HCT116 (cell line): ENCODE results near the gene SIK3. TPM values are rescaled to one million over a fixed set of nuclear protein-coding genes. Genes with fewer than 3 reads are reported as not detected.

Source experiments
- ATAC-seq: fragments of 200-7000 bp; cut with Tn5 transposase; 2 replicates; pipeline ENCODE4 v1.9.1; 2020; ENCODE audit warnings: mild to moderate bottlenecking, moderate library complexity
- BruUV-seq: library from RNA; stranded (reverse); fragments of 400-500 nt; replicated peaks from 2 replicates; lab custom pipeline; 2021; lab: Mats Ljungman, UMichigan
- CTCF ChIA-PET: fragments of 300-600 bp; sonication (Branson Sonifier 250); formaldehyde crosslinking; loops from one replicate; lab custom pipeline; 2021; ENCODE audit warnings: antibody characterized with exemption; lab: Charles Lee
- POLR2A ChIA-PET: fragments of 300-600, 350-600 bp; sonication (Branson Sonifier 250); formaldehyde crosslinking; loops from one replicate; lab custom pipeline; 2021; ENCODE audit warnings: antibody characterized with exemption; lab: Charles Lee
- RAD21 ChIA-PET, 2 experiments: fragments of 300-600 bp; sonication (Branson Sonifier 250); formaldehyde crosslinking; loops; one replicate each; lab custom pipeline; 2023; ENCODE audit warnings: low total read pairs in 2 of 2; ENCODE audit not compliant: uncharacterized antibody in 2 of 2, unreplicated experiment in 2 of 2, low non-redundant PET in 1 of 2; lab: Charles Lee
- DNase-seq: peaks from one replicate; pipeline ENCODE4 v3.0.0-alpha.2; 2010; ENCODE audit warnings: low read depth, low spot score
- H2AFZ ChIP-seq: fragments of 200-600 bp; shearing (Covaris generic), sonication (generic); 2 replicates; pipeline ENCODE4 v1.6.1; 2017; ENCODE audit warnings: low read depth, mixed run types, mixed read lengths, antibody characterized with exemption, low read length; ENCODE audit not compliant: poor library complexity, severe bottlenecking
- H3K27ac ChIP-seq: 2 replicates; pipeline ENCODE4 v1.5.1; 2012; ENCODE audit warnings: low read depth, low read length
- H3K27me3 ChIP-seq: fragments of 200-600 bp; sonication (generic); 2 replicates; pipeline ENCODE4 v1.6.1; 2016; ENCODE audit warnings: mixed run types, low read length, mixed read lengths; ENCODE audit not compliant: insufficient read depth
- H3K36me3 ChIP-seq, 2 experiments: fragments of 200-500 bp in 1 of 2; fragments of 200-600 bp in 1 of 2; sonication (Bioruptor generic) in 1 of 2; sonication (generic) in 1 of 2; 2 replicates each; pipeline versions ENCODE4 v1.5.1 to v1.6.1; 2014 to 2016; ENCODE audit warnings: low read length in 2 of 2, inconsistent platforms in 1 of 2, mixed read lengths in 1 of 2, mixed run types in 1 of 2; ENCODE audit not compliant: insufficient read depth in 2 of 2, control insufficient read depth in 1 of 2
- H3K4me1 ChIP-seq, 2 experiments: fragments of 200-600 bp in 1 of 2; sonication (generic) in 1 of 2; 2 replicates each; pipeline versions ENCODE4 v1.5.1 to v1.6.1; 2012 to 2017; ENCODE audit warnings: low read length in 2 of 2, inconsistent platforms in 1 of 2, mild to moderate bottlenecking in 1 of 2, mixed read lengths in 1 of 2, mixed run types in 1 of 2, moderate library complexity in 1 of 2; ENCODE audit not compliant: insufficient read depth in 2 of 2, control insufficient read depth in 1 of 2
- H3K4me2 ChIP-seq: fragments of 200-600 bp; sonication (generic); 2 replicates; pipeline ENCODE4 v1.6.1; 2017; ENCODE audit warnings: mixed run types, low read length, mixed read lengths
- H3K4me3 ChIP-seq, 2 experiments: fragments of 200-600 bp in 1 of 2; sonication (generic) in 1 of 2; replicated peaks in 1 of 2; 2 replicates each; pipeline ENCODE4 v1.5.1; 2011 to 2016; ENCODE audit warnings: low read length in 2 of 2, control low read depth in 1 of 2, low read depth in 1 of 2, mild to moderate bottlenecking in 1 of 2, mixed read lengths in 1 of 2, mixed run types in 1 of 2
- H3K79me2 ChIP-seq: fragments of 200-600 bp; sonication (generic); 2 replicates; pipeline ENCODE4 v1.6.1; 2017; ENCODE audit warnings: mild to moderate bottlenecking, mixed run types, low read length, moderate library complexity, mixed read lengths; ENCODE audit not compliant: insufficient read depth
- H3K9ac ChIP-seq: fragments of 200-600 bp; sonication (generic); 2 replicates; pipeline ENCODE4 v1.6.1; 2016; ENCODE audit warnings: low read length, mixed read lengths
- H3K9me2 ChIP-seq: fragments of 200-600 bp; sonication (generic), shearing (Covaris generic); 2 replicates; pipeline ENCODE4 v1.6.1; 2017; ENCODE audit warnings: mixed run types, mild to moderate bottlenecking, moderate library complexity; ENCODE audit not compliant: insufficient read depth
- H3K9me3 ChIP-seq, 2 experiments: fragments of 200-500 bp in 1 of 2; fragments of 200-600 bp in 1 of 2; sonication (Bioruptor generic) in 1 of 2; sonication (generic) in 1 of 2; 2 replicates each; pipeline ENCODE4 v1.6.1; 2014 to 2017; ENCODE audit warnings: low read length in 2 of 2, mixed read lengths in 2 of 2, inconsistent platforms in 1 of 2, low read depth in 1 of 2, mild to moderate bottlenecking in 1 of 2, mixed run types in 1 of 2, moderate library complexity in 1 of 2; ENCODE audit not compliant: control insufficient read depth in 1 of 2, insufficient read depth in 1 of 2
- H4K20me1 ChIP-seq: fragments of 200-600 bp; sonication (generic), shearing (Covaris generic); 2 replicates; pipeline ENCODE4 v1.6.1; 2017; ENCODE audit warnings: mixed run types, mild to moderate bottlenecking, moderate library complexity; ENCODE audit not compliant: insufficient read depth
- ATF3 ChIP-seq: IDR thresholded peaks from 2 replicates; pipeline ENCODE4 v1.6.1; 2012
- CBX3 ChIP-seq: IDR thresholded peaks from 2 replicates; pipeline ENCODE4 v1.6.1; 2012; ENCODE audit warnings: low read depth
- CEBPB ChIP-seq: IDR thresholded peaks from 2 replicates; pipeline ENCODE4 v1.6.1; 2012; ENCODE audit warnings: low read depth
- EZH2 ChIP-seq: fragments of 200-600 bp; sonication (generic); IDR thresholded peaks from 2 replicates; pipeline ENCODE4 v1.6.1; 2017; ENCODE audit warnings: antibody characterized with exemption, mixed run types
- FOSL1 ChIP-seq: IDR thresholded peaks from 2 replicates; pipeline ENCODE4 v1.6.1; 2012; ENCODE audit warnings: low read depth
- POLR2AphosphoS5 ChIP-seq: IDR thresholded peaks from 2 replicates; pipeline ENCODE4 v1.6.1; 2011; ENCODE audit warnings: mild to moderate bottlenecking, low read depth, low read length, moderate library complexity
- RAD21 ChIP-seq: IDR thresholded peaks from 2 replicates; pipeline ENCODE4 v1.6.1; 2012; ENCODE audit warnings: low read depth, mild to moderate bottlenecking
- SP1 ChIP-seq: IDR thresholded peaks from 2 replicates; pipeline ENCODE4 v1.6.1; 2012; ENCODE audit warnings: low read depth
- intact Hi-C: fragments of 100-400 bp; cut with micrococcal nuclease; formaldehyde crosslinking; loops from 2 replicates; pipeline ENCODE4 v1.10.0; 2022
- total RNA-seq: library from RNA; stranded (reverse); gene quantifications from one replicate; pipeline ENCODE4 v1.2.1, GENCODE V29; 2021; ENCODE audit not compliant: unreplicated experiment
- TF ChIP-seq, protein P1 (sequence below): IDR thresholded peaks from 2 replicates; pipeline ENCODE4 v1.6.1; 2012; ENCODE audit warnings: low read depth

The SIK3 gene
- total RNA-seq, 1 experiment from 2014 or later: 21.0 TPM

GRCh38 chr11:116962108-116962507, 136.1 kb downstream of the SIK3 start (continued):
- TF ChIP-seq, protein P1, sequence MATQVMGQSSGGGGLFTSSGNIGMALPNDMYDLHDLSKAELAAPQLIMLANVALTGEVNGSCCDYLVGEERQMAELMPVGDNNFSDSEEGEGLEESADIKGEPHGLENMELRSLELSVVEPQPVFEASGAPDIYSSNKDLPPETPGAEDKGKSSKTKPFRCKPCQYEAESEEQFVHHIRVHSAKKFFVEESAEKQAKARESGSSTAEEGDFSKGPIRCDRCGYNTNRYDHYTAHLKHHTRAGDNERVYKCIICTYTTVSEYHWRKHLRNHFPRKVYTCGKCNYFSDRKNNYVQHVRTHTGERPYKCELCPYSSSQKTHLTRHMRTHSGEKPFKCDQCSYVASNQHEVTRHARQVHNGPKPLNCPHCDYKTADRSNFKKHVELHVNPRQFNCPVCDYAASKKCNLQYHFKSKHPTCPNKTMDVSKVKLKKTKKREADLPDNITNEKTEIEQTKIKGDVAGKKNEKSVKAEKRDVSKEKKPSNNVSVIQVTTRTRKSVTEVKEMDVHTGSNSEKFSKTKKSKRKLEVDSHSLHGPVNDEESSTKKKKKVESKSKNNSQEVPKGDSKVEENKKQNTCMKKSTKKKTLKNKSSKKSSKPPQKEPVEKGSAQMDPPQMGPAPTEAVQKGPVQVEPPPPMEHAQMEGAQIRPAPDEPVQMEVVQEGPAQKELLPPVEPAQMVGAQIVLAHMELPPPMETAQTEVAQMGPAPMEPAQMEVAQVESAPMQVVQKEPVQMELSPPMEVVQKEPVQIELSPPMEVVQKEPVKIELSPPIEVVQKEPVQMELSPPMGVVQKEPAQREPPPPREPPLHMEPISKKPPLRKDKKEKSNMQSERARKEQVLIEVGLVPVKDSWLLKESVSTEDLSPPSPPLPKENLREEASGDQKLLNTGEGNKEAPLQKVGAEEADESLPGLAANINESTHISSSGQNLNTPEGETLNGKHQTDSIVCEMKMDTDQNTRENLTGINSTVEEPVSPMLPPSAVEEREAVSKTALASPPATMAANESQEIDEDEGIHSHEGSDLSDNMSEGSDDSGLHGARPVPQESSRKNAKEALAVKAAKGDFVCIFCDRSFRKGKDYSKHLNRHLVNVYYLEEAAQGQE: no peak
- TF ChIP-seq EZH2 (no peak), CBX3 (no peak), CEBPB (no peak), POLR2AphosphoS5 (no peak), RAD21 (no peak), ATF3 (no peak)
- TF ChIP-seq, all 23 proteins: peak for 0

DNA sequence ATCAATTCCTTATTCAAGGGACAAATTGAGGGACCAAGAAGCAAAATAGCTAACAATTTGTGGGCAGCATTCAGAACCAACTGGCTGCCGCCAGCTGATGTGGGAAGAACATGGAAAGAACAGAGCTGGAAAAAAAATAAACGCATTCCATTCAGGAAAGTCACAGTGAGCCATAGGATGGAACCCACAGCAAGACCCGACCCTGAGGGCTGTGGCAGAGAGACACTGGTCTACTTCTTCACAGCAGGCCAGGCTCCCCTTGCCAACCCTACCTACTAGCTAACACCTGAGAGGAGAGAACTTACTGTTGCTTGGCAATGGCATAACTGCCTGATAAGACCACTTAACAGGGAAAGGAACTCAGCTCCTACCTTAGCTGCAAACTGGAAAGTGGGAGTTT, 137.3 kb downstream of the SIK3 start:
- RAD21 ChIA-PET: no interaction called here
- no TSS peak for BruUV-seq
- Histone ChIP-seq H3K9me3 (no peaks in the 10 kb centered on the region), H4K20me1 (peaks cover 5% of the 10 kb centered on the region; the same call in 1 of the 2 replicates), H3K4me1 (peaks cover 12 to 28% of the 10 kb centered on the region in 2 experiments), H3K27ac (no peak overlapping the region), H3K79me2 (peaks cover 15% of the 10 kb centered on the region), H3K4me3 (no peak overlapping the region), H3K4me2 (peak overlapping the region; percentile 49), H3K36me3 (no peaks in the 10 kb centered on the region), H2AFZ (no peak overlapping the region), H3K9me2 (no peaks in the 10 kb centered on the region), H3K9ac (no peak overlapping the region), H3K27me3 (no peaks in the 10 kb centered on the region)
- CTCF ChIA-PET: no interaction called here
- intact Hi-C loops: no loop called here
- POLR2A ChIA-PET: no interaction called here
- DNase-seq: peak; percentile 8
- peak; percentile 82 for ATAC-seq
- TF ChIP-seq, protein P1: no peak
- TF ChIP-seq FOSL1: peak; percentile 19; the same call in 1 of the 2 replicates
- TF ChIP-seq SP1: 0 out of 2 replicates have a peak, but pooled peaks have one; percentile 21
- TF ChIP-seq CBX3: 0 out of 2 replicates have a peak, but pooled peaks have one; percentile 41
